Measurements from ENCODE around the gene AIM2.

DNA sequence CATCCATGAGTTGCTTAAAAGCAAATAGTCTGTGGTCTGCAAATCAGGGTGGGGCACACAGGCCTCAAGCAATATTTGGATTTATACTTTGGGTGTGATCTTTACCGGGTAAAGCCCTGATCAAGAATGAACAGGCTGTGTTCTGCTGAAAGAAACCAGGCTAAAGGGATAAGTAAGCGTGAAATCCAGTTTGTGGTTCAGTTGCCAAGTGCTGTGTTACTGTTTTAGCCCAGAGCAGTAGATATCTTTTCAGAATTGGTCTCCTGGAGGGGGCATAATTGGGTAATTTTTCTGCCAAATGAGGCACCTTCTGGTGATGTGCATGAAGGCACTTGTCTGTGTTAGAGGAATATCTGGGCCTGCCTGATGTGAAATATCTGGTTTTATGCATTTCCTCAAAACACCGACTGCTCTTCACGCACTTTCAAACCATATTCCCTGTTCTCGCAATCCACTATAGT lies 21.4 kb downstream of the AIM2 start:
- 0 out of 2 replicates have a peak, but pooled peaks have one; percentile 35 for TF ChIP-seq POLR2AphosphoS5 (IDR thresholded peaks at IDR 0.05; ENCODE audit: low read depth, low read length)
- TF ChIP-seq POLR2A (IDR thresholded peaks at IDR 0.05; ENCODE audit: low read depth, low read length) = peak; percentile 32; the same call in 1 of the 2 replicates
- TF ChIP-seq TAF1 (IDR thresholded peaks at IDR 0.05; ENCODE audit: borderline replicate concordance, low read depth, low read length) = no peak

All from GM12892 (cell line).